A172 (cell line): ENCODE results near the gene NLRP9. TPM values are rescaled to one million over a fixed set of nuclear protein-coding genes. Genes with fewer than 3 reads are reported as not detected.

Source experiments
- DNase-seq: peaks from one replicate; pipeline ENCODE4 v3.0.0-alpha.2; 2015; ENCODE audit warnings: low spot score
- total RNA-seq: library from RNA; depleted of rRNA; stranded (reverse); fragments of >200 nt; shearing (Covaris generic); gene quantifications from 2 replicates; pipeline ENCODE4 v1.2.3, GENCODE V29; 2014

Gene NLRP9
- total RNA-seq, 1 experiment from 2014 or later = not detected

- no peak for DNase-seq
Measured at GRCh38 chr19:55688422-55689218, 49.6 kb downstream of the NLRP9 start.

- no peak for DNase-seq
Measured at GRCh38 chr19:55687281-55688201, 50.7 kb downstream of the NLRP9 start.

- no peak for DNase-seq
Measured at GRCh38 chr19:55686311-55687050, 51.7 kb downstream of the NLRP9 start.

GRCh38 chr19:55685776-55686175, 52.4 kb downstream of the NLRP9 start:
- no peak for DNase-seq

- no peak for DNase-seq
Measured at GRCh38 chr19:55684946-55685681, 53.1 kb downstream of the NLRP9 start.

GRCh38 chr19:55683449-55684261, 54.5 kb downstream of the NLRP9 start:
- no peak for DNase-seq

- DNase-seq = no peak
Measured at GRCh38 chr19:55681131-55682092, 56.8 kb downstream of the NLRP9 start.

GRCh38 chr19:55680339-55681130, 57.7 kb downstream of the NLRP9 start:
- DNase-seq = no peak

GRCh38 chr19:55679343-55680257, 58.6 kb downstream of the NLRP9 start:
- DNase-seq = no peak

- DNase-seq = no peak
Measured at GRCh38 chr19:55678121-55678671, 60.0 kb downstream of the NLRP9 start.

GRCh38 chr19:55677572-55678028, 60.6 kb downstream of the NLRP9 start:
- no peak for DNase-seq

- DNase-seq = no peak
Measured at GRCh38 chr19:55676889-55677505, 61.2 kb downstream of the NLRP9 start.

GRCh38 chr19:55676383-55676782, 61.8 kb downstream of the NLRP9 start:
- DNase-seq = no peak

- DNase-seq = no peak
Measured at GRCh38 chr19:55675661-55676354, 62.4 kb downstream of the NLRP9 start.

- peak; percentile 98 for DNase-seq
Measured at GRCh38 chr19:55674841-55675660, 63.2 kb downstream of the NLRP9 start, which contains the start of gene EPN1. TSS of gene EPN1 (plus strand) at chr19:55675226. CDS start at chr19:55678628, 3,402 bp downstream.
